ENCODE data around the gene MXD4. TPM values are rescaled to one million over a fixed set of nuclear protein-coding genes. Genes with fewer than 3 reads are reported as not detected.

MXD4 gene
- total and polyA plus RNA-seq, 2 of the 13 experiments (the other 11 are each of a cell fraction or from before 2014, with no cell fraction given), result 29.0 to 31.3 TPM

- no peak for TF ChIP-seq SNAPC4 (CRISPR knock-in tag; IDR thresholded peaks at IDR 0.05)
- TF ChIP-seq KLF9 (CRISPR knock-in tag; IDR thresholded peaks at IDR 0.05; ENCODE audit: low read depth), result no peak
- no peak for TF ChIP-seq FOXA3 (CRISPR knock-in tag; IDR thresholded peaks at IDR 0.05)
- no peak for TF ChIP-seq ZNF343 (CRISPR knock-in tag; IDR thresholded peaks at IDR 0.05)
- TF ChIP-seq NCOA2 (CRISPR knock-in tag; IDR thresholded peaks at IDR 0.05), result no peak
- no peak for TF ChIP-seq ETV5 (CRISPR knock-in tag; IDR thresholded peaks at IDR 0.05; ENCODE audit: borderline replicate concordance)
- no peak for TF ChIP-seq ZNF230 (CRISPR knock-in tag; IDR thresholded peaks at IDR 0.05)
- TF ChIP-seq CENPT (CRISPR knock-in tag; IDR thresholded peaks at IDR 0.05; ENCODE audit: low read depth), result no peak
- TF ChIP-seq DNMT1 (CRISPR knock-in tag; IDR thresholded peaks at IDR 0.05), result no peak
- no peak for TF ChIP-seq CHD4 (IDR thresholded peaks at IDR 0.05; ENCODE audit: borderline replicate concordance, low read length)
- TF ChIP-seq ZSCAN25 (CRISPR knock-in tag; IDR thresholded peaks at IDR 0.05), result no peak
- no peak for TF ChIP-seq PITX1 (CRISPR knock-in tag; IDR thresholded peaks at IDR 0.05)
Observed at GRCh38 chr4:2266181-2266580, 4.3 kb upstream of the MXD4 start (continued).

All from HepG2 (cell line).